Amniotic epithelial cell (primary cell): ENCODE measurements around the gene HVCN1.
"Not testable (repeated sequence)": the region's sequence is repeated elsewhere in the genome, so short reads cannot be mapped to it uniquely, and the experiment has no call there.

Experiments
- DNase-seq: peaks from one replicate; pipeline ENCODE4 v3.0.0-alpha.2; 2010; ENCODE audit warnings: low read depth

Gene HVCN1

GRCh38 chr12:110667671-110668070 lies 21.2 kb downstream of the HVCN1 start:
- no peak for DNase-seq

- no peak for DNase-seq
Observed at GRCh38 chr12:110666892-110667291, 22.0 kb downstream of the HVCN1 start.

- DNase-seq = no peak
Observed at GRCh38 chr12:110661337-110661972, 27.5 kb downstream of the HVCN1 start.

GRCh38 chr12:110658878-110659277 lies 30.0 kb downstream of the HVCN1 start:
- no peak for DNase-seq

- no peak for DNase-seq
Observed at GRCh38 chr12:110658242-110658641, 30.7 kb downstream of the HVCN1 start.

GRCh38 chr12:110657747-110658146 lies 31.2 kb downstream of the HVCN1 start:
- DNase-seq = no peak

GRCh38 chr12:110656071-110656655 lies 32.8 kb downstream of the HVCN1 start:
- no peak for DNase-seq

GRCh38 chr12:110654238-110654637 lies 34.7 kb downstream of the HVCN1 start:
- DNase-seq = not testable (repeated sequence)

- peak; percentile 66 for DNase-seq
Observed at GRCh38 chr12:110649341-110649847, 39.5 kb downstream of the HVCN1 start.

- DNase-seq = no peak
Observed at GRCh38 chr12:110647631-110648040, 41.3 kb downstream of the HVCN1 start.

- DNase-seq = peak; percentile 44
Observed at GRCh38 chr12:110641521-110641920, 47.4 kb downstream of the HVCN1 start.

- DNase-seq = no peak
Observed at GRCh38 chr12:110640275-110641025, 48.5 kb downstream of the HVCN1 start.

GRCh38 chr12:110639336-110640141 lies 49.4 kb downstream of the HVCN1 start:
- peak; percentile 72 for DNase-seq

GRCh38 chr12:110638796-110639195 lies 50.1 kb downstream of the HVCN1 start:
- DNase-seq = no peak

- no peak for DNase-seq
Observed at GRCh38 chr12:110637869-110638441, 51.0 kb downstream of the HVCN1 start.

- no peak for DNase-seq
Observed at GRCh38 chr12:110636516-110636915, 52.4 kb downstream of the HVCN1 start.

GRCh38 chr12:110635055-110635454 lies 53.9 kb downstream of the HVCN1 start:
- DNase-seq = no peak

- DNase-seq = no peak
Observed at GRCh38 chr12:110627500-110628195, 61.3 kb downstream of the HVCN1 start.

- DNase-seq = no peak
Observed at GRCh38 chr12:110622582-110622981, 66.3 kb downstream of the HVCN1 start.

- DNase-seq = no peak
Observed at GRCh38 chr12:110619534-110619953, 69.4 kb downstream of the HVCN1 start.

GRCh38 chr12:110616471-110617115 lies 72.3 kb downstream of the HVCN1 start:
- no peak for DNase-seq
